Gastroesophageal sphincter (tissue), 4 donors: ENCODE measurements around the gene PCED1B. TPM values are rescaled to one million over a fixed set of nuclear protein-coding genes. Genes with fewer than 3 reads are reported as not detected.

Experiments
- ATAC-seq: fragments of 150-250 bp; one replicate; pipeline ENCODE4 v1.9.1; 2016; ENCODE audit warnings: mild to moderate bottlenecking, moderate library complexity
- H3K27ac ChIP-seq, 4 donors: fragments of 200-600 bp; sonication (generic) in 3 of 4; 1 replicate in 3 of 4; 2 replicates in 1 of 4; pipeline ENCODE4 v1.5.1; 2016 to 2019
- H3K27me3 ChIP-seq: fragments of 200-600 bp; sonication (generic); one replicate; pipeline ENCODE4 v1.5.1; 2019
- H3K36me3 ChIP-seq, 2 donors: fragments of 200-600 bp; sonication (generic); one replicate each; pipeline ENCODE4 v1.5.1; 2019; ENCODE audit warnings: control low read depth in 1 of 2
- H3K4me1 ChIP-seq, 3 donors: fragments of 200-600 bp; sonication (generic); 1 replicate in 2 of 3; 2 replicates in 1 of 3; pipeline ENCODE4 v1.5.1; 2016 to 2019; ENCODE audit warnings: control low read depth in 2 of 3
- H3K4me3 ChIP-seq, 2 donors: fragments of 200-600 bp; sonication (generic); one replicate each; pipeline ENCODE4 v1.5.1; 2019; ENCODE audit warnings: mild to moderate bottlenecking in 1 of 2, moderate library complexity in 1 of 2
- H3K9me3 ChIP-seq, 3 donors: fragments of 200-600 bp; sonication (generic); one replicate each; pipeline ENCODE4 v1.5.1; 2017 to 2019; ENCODE audit warnings: control low read depth in 2 of 3
- CTCF ChIP-seq, 4 experiments: fragments of 200-600 bp in 2 of 4; fragments of 450-650 bp in 2 of 4; sonication (generic) in 1 of 4; IDR thresholded peaks; one replicate each; pipeline ENCODE4 v1.5.1; 2017 to 2019; ENCODE audit warnings: antibody characterized with exemption in 4 of 4, mild to moderate bottlenecking in 2 of 4, moderate library complexity in 2 of 4
- EP300 ChIP-seq: sonication (generic); formaldehyde crosslinking; IDR thresholded peaks from one replicate; pipeline ENCODE4 v1.6.1; 2017; ENCODE audit warnings: antibody characterized with exemption, mild to moderate bottlenecking
- POLR2A ChIP-seq, 2 donors: fragments of 450-650 bp; IDR thresholded peaks; one replicate each; pipeline ENCODE4 v1.6.1; 2017; ENCODE audit warnings: antibody characterized with exemption in 2 of 2, mild to moderate bottlenecking in 2 of 2, moderate library complexity in 1 of 2
- POLR2AphosphoS5 ChIP-seq: sonication (generic); formaldehyde crosslinking; IDR thresholded peaks from one replicate; pipeline ENCODE4 v1.6.1; 2017; ENCODE audit warnings: antibody characterized with exemption
- WGBS, 2 donors: methylation state at CpG; one replicate each; pipeline ENCODE4 v1.1.5; 2018; ENCODE audit warnings: low coverage in 1 of 2; 5-methylcytosine and 5-hydroxymethylcytosine counted together
- total RNA-seq, 4 donors: library from RNA; depleted of rRNA; stranded (reverse); fragments of >200 nt; gene quantifications; one replicate each; pipeline ENCODE4 v1.1.0, GENCODE V29; 2016

Gene PCED1B
- total RNA-seq, 4 donors from 2014 or later: 0.22 to 2.7 (median 1.7) TPM; not detected in 1

DNA sequence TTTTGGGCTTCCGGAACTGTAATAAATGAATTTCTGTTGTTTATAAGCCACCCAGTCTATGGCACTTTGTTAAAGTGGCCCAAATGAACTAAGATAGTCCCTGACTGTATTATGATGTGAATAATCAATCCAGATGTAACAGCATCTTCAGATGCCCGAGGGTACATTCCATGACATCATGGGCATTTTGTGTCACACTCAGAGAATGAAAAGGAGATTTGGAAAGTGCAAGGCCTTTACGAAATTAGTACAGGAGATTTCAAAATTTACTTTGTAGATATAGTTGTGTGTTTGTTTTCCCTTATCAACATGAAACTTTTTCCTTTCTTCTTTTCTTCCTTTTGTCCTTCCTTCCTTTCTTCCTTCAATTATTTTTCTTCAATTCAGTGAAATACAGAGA, 54.6 kb downstream of the PCED1B start:
- no peak for TF ChIP-seq CTCF (IDR thresholded peaks at IDR 0.05)
- TF ChIP-seq EP300: no peak
- no peak for TF ChIP-seq POLR2AphosphoS5
- no peak for TF ChIP-seq POLR2A (IDR thresholded peaks at IDR 0.05)
- Histone ChIP-seq H3K27me3 (no peaks in the 10 kb centered on the region), H3K4me3 (no peak overlapping the region), H3K27ac (no peak overlapping the region), H3K36me3 (no peaks in the 10 kb centered on the region), H3K4me1 (no peaks in the 10 kb centered on the region), H3K9me3 (no peaks in the 10 kb centered on the region)
- WGBS, 2 donors: 71 to 81% methylated on average over 2 to 3 of the region's 3 CpGs
- no peak for ATAC-seq

DNA sequence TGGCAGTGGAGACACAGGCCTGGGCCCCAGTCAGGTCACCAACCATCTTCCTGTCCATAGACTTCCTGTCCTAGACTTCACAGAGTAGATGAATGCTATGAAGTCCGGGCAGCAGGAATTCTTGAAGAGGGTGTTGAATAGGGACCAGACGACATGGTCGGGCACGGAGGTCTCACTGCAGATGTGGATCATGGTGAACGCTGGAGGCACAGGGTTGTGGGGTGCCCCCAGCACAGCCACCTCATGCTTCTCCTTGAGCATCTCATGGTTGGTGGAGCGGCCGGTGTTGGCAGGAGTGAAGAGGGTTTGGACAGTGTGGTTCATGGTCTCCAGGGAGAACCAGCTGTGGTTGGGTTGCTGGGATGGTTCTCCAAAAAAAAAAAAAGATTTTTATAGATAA, 56.2 kb downstream of the PCED1B start:
- Histone ChIP-seq H3K27me3 (no peaks in the 10 kb centered on the region), H3K9me3 (no peaks in the 10 kb centered on the region), H3K36me3 (no peaks in the 10 kb centered on the region), H3K4me1 (no peaks in the 10 kb centered on the region), H3K4me3 (no peak overlapping the region), H3K27ac (no peak overlapping the region)
- no peak for ATAC-seq
- no peak for TF ChIP-seq POLR2A (IDR thresholded peaks at IDR 0.05)
- TF ChIP-seq POLR2AphosphoS5: no peak
- TF ChIP-seq EP300: no peak
- TF ChIP-seq CTCF (IDR thresholded peaks at IDR 0.05): no peak
- WGBS, 2 donors: 92 to 100% methylated on average over 2 to 3 of the region's 7 CpGs

- H3K4me3 ChIP-seq: no peak overlapping the region
- H3K27me3 ChIP-seq: no peaks in the 10 kb centered on the region
- ATAC-seq: no peak
- no peak for TF ChIP-seq CTCF (IDR thresholded peaks at IDR 0.05)
- no peak for TF ChIP-seq POLR2A (IDR thresholded peaks at IDR 0.05)
- no peak for TF ChIP-seq POLR2AphosphoS5
- TF ChIP-seq EP300: no peak
- no peak overlapping the region for H3K27ac ChIP-seq
- 77 to 86% methylated on average over 2 of the region's 2 CpGs for WGBS, 2 donors
- H3K4me1 ChIP-seq: no peaks in the 10 kb centered on the region
- peaks cover 0 to 8% (median 0%) of the 10 kb centered on the region in 3 donors for H3K9me3 ChIP-seq
- peaks cover 0 to 7% of the 10 kb centered on the region in 2 donors for H3K36me3 ChIP-seq
These were observed 59.7 kb downstream of the PCED1B start for GRCh38 chr12:47139000-47139681.

DNA sequence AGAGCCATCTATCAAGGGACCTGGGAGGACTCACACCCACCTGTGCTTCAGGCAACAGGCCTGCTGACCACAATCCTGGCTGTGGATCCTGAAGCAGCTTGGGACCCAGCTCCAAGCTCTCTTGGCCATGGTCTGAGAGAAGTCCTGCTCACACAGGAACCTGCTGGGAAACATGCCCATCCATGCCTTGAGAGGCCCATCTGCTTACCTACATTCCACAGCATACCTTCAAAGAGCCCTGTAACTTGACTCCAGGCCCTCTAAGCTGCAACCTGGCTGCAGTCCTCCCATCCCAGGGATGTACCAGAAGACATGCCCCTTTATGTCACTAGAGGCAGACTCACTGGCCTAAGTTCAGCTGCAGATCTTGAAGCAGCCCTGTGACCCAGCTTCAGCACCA, 62.0 kb downstream of the PCED1B start:
- TF ChIP-seq POLR2A (IDR thresholded peaks at IDR 0.05) (no peak), POLR2AphosphoS5 (no peak), CTCF (IDR thresholded peaks at IDR 0.05) (no peak), EP300 (no peak)
- peaks cover 0 to 8% (median 0%) of the 10 kb centered on the region in 3 donors for H3K9me3 ChIP-seq
- no peaks in the 10 kb centered on the region for H3K4me1 ChIP-seq
- no peak overlapping the region for H3K27ac ChIP-seq
- peaks cover 0 to 7% of the 10 kb centered on the region in 2 donors for H3K36me3 ChIP-seq
- no peak overlapping the region for H3K4me3 ChIP-seq
- ATAC-seq: no peak
- no peaks in the 10 kb centered on the region for H3K27me3 ChIP-seq

DNA sequence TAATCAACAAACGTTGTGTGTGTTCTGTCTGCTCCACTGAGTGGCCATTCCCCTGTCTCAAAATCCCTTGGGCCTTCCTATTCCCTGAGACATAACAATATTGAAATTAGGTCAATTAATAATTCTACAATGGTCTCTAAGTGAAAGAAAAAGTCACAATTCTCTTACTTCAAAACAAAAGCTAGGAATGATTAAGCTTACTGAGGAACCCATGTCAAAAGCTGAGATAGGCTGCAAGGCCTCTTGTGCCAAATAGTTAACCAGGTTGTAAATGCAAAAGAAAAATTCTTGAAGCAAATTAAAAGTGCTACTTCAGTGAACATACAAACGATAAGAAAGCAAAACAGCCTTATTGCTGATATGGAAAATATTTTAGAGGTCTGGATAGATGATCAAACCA, 65.3 kb downstream of the PCED1B start:
- Histone ChIP-seq H3K27me3 (no peaks in the 10 kb centered on the region), H3K36me3 (peaks cover 0 to 7% of the 10 kb centered on the region in 2 donors), H3K4me1 (no peaks in the 10 kb centered on the region), H3K4me3 (no peak overlapping the region), H3K9me3 (peaks cover 0 to 8% (median 0%) of the 10 kb centered on the region in 3 donors), H3K27ac (no peak overlapping the region)
- TF ChIP-seq EP300 (no peak), CTCF (IDR thresholded peaks at IDR 0.05) (no peak), POLR2AphosphoS5 (no peak), POLR2A (IDR thresholded peaks at IDR 0.05) (no peak)
- no peak for ATAC-seq
- 76 to 80% methylated on average over 2 of the region's 2 CpGs for WGBS, 2 donors
